Umbilical cord (tissue), 2 donors: Measurements from ENCODE around the gene PKN1. TPM values are rescaled to one million over a fixed set of nuclear protein-coding genes. Genes with fewer than 3 reads are reported as not detected.
A peak's percentile ranks its signal among the peaks of the same experiment; 100 is the strongest.

ENCODE experiments used
- DNase-seq: peaks from one replicate; pipeline ENCODE4 v3.0.0-alpha.2; 2015; ENCODE audit warnings: low spot score
- total RNA-seq: library from RNA; depleted of rRNA; stranded (reverse); fragments of >200 nt; gene quantifications from one replicate; pipeline ENCODE4 v1.2.3, GENCODE V29; 2014; ENCODE audit warnings: low replicate concordance; ENCODE audit not compliant: insufficient read depth

PKN1 gene
- total RNA-seq, 1 donor from 2014 or later = 59.7 TPM

GRCh38 chr19:14406645-14407401 lies 26.3 kb upstream of the PKN1 start:
- DNase-seq = no peak

DNA sequence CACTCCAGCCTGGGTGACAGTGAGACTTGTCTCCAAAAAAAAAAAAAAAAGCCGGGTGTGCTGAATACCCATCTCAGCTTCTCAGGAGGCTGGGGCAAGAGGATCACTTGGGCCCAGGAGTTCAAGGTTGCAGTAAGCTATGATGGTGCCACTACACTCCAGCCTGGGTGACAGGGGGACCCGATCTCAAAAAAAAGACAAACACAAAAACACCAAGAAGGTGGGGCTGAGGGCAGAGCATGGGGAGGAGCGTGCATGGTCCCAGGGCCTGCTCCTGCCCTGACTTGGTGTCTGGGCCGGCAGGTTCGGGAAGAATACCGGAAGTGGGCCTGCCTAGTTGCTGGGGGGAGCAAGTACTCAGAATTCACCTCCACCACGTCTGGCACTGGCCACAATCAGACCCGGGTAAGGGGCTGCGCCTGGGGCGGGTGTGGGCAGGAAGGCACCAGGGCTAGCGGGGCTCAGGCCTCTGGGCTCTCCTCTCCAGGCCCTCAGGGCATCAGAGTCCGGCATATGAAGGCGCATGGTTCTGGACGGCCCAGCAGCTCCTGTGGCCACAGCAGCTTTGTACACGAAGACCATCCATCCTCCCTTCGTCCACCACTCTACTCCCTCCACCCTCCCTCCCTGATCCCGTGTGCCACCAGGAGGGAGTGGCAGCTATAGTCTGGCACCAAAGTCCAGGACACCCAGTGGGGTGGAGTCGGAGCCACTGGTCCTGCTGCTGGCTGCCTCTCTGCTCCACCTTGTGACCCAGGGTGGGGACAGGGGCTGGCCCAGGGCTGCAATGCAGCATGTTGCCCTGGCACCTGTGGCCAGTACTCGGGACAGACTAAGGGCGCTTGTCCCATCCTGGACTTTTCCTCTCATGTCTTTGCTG lies 25.3 kb upstream of the PKN1 start:
- DNase-seq = no peak

DNA sequence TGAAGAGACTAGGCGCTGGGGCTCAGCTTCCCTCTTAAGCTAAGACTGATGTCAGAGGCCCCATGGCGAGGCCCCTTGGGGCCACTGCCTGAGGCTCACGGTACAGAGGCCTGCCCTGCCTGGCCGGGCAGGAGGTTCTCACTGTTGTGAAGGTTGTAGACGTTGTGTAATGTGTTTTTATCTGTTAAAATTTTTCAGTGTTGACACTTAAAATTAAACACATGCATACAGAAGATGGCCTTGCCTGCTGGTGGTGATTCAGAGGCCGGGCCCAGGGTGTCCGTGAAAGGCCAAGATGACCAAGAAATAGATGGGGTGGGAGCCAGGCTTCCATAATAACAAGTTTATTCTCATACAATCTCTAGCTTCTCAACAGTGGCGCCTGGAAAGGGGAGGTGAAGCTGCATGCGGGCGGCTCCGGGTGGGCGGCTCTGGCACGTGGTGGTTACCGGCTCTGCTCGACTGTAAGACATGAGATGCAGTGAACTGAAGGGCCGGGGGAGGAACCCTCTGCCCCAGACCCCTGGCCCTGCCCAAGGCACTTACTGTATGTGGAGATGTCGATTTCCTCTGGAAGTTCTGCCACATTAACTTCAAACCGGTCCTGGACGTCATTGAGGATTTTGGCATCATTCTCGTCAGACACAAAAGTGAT lies 24.5 kb upstream of the PKN1 start:
- no peak for DNase-seq

DNA sequence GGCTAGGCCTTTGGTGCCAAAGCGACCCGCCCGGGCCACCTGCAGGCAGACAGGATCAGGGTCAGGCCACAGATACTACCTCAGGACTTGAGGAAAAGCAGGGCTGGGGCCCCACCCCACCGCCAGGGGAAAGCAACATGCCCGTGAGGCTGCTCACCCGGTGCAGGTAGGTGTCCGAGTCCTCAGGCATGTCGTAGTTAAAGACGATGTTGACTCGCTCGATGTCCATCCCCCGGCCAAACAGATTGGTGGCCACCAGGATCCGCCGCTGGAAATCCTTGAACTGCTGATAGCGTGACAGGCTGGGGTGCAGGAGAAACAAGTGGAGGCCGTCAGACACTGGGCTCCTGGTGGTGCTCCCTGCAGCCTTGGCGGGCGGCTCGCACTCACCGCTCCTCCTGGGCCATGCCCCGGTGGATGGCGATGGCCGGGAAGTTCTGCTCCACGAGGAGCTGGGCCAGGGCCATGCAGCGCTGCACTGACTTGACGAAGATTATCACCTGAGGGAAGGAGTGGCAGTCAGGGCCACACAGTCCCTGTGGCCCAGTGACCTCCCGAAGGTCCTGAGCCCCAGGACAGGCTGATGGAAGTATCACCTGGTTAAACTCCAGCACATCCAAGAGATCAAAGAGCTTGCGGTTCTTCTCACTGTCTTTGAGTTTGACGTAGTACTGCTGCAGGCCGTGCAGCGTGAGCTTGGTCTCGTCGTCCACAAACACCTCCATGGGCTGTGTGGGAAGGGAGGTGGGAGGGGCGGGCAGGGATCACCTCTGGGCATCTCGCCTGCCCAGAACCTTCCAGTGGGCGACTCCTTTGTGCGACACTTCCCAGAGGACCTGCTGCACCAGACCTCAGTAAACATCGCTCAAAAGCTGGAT lies 23.7 kb upstream of the PKN1 start:
- no peak for DNase-seq

- DNase-seq = no peak
Measured at GRCh38 chr19:14410091-14411051, 22.7 kb upstream of the PKN1 start.

DNA sequence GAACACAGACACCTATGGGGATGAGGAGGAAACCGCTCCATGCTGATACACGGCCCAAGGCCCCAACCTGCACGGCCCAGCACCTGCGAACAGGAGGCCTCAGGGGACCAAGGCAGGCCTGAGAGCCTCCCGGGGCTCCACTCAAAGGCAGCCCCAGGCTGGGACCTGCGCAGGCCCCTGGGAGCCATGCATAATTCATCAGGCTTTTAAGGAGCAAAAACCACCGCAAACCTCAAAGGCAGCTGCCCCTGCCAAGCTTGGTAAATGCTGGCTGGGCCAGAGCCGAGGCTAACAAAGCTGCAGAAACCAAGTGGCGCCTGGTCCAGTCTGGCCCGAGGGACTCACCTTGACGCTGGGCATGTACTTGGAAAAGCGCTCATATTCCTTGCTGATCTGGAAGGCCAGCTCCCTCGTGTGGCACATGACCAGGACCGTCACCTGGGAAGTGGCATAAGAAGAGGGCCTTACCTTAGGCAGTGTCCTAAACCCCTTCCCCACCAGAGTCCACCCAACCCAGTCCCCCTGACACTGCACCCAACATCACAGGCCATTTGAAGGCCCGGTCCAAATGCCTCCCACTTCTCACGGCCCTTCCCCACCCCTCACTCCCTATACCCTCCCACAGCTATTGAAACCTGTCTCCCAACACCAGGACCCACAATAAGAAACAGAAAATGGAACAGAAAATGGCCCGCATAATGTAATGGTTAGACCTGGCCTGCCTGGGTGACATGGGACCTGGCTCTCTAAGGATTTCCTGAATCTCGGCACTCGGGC lies 21.8 kb upstream of the PKN1 start:
- no peak for DNase-seq

GRCh38 chr19:14411938-14412245 lies 21.2 kb upstream of the PKN1 start:
- no peak for DNase-seq

DNA sequence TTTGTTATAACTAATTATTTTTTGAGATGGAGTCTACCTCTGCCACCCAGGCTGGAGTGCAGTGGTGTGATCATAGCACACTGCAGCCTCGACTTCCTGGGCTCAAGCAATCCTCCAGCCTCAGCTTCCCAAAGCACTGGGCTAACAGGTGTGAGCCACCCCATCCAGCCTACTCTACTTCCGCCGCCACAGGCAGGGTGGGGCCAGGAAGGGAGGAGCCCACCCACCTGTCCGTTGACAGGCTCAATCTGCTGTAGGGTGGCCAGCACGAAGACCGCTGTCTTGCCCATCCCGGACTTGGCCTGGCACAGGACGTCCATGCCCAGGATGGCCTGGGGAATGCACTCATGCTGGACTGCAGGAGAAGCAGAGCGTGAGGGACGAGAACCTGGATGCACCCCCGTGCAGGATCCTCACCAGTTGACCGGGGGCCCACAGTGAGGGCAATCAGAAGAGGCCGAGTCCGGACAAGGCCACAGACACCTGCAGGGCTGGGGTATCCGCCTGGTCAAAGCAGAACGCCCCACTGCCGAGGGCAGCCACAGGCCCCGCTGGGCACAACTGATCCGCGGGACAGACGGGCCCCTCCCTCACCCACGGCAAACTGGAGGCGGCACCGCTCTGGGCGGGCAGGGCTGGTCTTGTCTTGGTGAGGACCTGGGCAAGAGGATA lies 20.6 kb upstream of the PKN1 start:
- no peak for DNase-seq

GRCh38 chr19:14412996-14413692 lies 20.0 kb upstream of the PKN1 start:
- DNase-seq = no peak

GRCh38 chr19:14413693-14414181 lies 19.4 kb upstream of the PKN1 start:
- no peak for DNase-seq

DNA sequence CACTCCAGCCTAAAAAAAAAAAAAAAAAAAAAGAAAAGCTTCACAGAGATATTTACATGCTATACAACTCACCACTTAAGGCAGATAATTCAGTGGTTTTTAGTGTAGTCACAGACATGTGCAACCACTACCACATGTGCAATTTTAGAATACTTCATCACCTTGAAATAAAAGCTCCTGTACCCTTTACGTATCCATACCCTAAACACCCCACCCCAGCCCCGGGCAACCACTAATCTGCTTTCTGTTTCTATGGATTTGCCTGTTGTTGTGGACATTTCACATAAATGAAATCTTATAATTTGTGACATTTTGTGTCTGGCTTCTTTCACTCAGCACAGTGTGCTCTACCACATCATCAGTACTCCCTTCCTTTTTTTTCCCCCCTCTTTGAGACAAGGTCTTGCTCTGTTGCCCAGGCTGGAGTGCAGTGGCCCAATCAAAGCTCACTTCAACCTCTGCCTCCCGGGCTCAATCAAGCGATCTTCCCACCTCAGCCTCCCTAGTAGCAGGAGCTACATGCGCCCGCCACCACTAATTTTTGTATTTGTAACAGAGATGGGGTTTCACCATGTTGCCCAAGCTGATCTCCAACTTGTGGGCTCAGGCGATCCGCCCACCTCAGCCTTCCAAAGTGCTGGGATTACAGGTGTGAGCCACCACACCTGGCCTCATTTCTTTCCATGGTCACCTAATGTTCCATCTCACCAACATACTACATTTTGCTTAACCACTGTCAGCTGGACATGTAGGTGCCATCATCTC lies 18.0 kb upstream of the PKN1 start:
- no peak for DNase-seq

- no peak for DNase-seq
Measured at GRCh38 chr19:14416817-14417231, 16.3 kb upstream of the PKN1 start.

DNA sequence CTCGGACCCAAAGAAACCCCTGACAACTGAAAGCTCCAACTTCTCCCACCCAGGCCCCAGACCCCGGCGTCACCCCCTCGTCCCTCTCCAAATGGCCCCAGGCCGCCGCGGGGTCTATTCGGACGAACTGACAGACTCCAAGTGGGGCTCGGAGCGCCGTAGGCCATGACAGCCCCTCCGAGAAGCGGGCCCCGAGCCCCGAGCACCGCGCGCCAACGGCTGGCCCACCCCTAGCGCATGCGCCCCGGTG lies 14.3 kb upstream of the PKN1 start:
- no peak for DNase-seq

- peak; percentile 100 for DNase-seq
Measured at GRCh38 chr19:14419106-14419813, 13.8 kb upstream of the PKN1 start, which contains the start of gene DDX39A. TSS of gene DDX39A (minus strand) at chr19:14419341. CDS start at chr19:14413220, 6,121 bp downstream.

DNA sequence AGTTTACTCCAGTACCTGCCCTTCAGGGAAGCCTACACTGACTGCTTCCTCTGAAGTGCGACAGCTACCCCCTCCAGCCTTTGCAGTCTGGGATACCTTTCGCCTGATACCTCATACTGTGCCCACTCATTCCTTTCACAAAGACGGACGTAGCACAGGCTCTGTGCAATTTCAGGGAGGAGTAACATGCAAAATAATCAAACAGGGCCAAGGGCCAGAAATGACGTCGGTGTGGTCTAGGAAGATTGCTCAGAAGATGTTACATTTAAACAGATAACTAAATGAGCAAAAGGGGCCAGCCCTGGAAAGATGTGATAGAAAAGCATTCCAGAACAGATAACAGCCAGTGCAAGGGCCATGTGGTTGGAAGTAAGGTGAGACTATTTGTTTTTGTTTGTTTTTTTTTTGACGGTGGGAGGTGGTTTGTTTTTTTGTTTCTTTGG lies 7.4 kb upstream of the PKN1 start:
- DNase-seq = peak; percentile 69

DNA sequence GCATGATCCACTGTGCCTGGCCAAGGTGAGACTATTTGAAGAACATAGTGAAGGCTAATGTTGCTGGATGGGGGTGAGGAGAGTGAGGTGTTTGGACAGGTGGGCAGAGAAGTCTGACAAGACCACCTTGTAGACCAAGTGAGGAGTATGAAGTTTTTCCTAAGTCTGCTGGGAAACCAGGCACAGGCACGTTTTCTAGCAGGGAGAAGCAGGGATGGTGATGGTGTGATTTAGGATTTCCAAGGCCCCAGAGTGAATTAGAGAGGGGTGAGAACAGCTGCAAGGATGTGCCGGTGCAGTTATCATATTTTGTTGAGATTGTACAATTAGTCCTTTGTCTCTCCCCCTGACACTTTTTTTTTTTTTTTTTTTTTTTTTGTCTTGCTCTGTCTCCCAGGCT lies 5.6 kb upstream of the PKN1 start:
- no peak for DNase-seq

DNA sequence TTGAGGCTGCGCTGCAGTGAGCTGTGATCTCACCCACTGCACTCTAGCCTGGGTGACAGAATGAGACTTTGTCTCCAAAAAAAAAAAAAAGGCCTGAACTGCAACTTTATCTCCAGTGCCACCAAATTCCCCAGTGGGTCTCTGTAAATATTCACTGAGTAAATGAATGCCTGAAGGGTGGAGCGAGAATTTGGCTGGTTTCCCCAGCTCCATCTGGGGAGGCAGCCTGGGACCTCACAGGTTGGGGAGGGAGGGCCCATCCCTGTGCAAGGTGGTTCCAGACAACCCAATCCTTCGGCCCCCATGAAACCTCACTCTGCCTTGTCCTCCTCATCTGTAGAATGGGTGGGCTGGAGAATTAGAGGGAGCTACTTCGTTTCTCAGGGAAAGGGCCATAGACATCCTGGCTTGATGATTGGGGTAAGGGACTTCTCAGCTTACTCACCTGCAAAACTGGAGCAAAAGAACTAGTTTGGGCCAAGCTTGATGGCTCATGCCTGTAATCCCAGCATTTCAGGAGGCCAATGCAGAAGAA lies 4.2 kb upstream of the PKN1 start:
- DNase-seq = no peak
